ENCODE results near the gene EXOC4.

DNA sequence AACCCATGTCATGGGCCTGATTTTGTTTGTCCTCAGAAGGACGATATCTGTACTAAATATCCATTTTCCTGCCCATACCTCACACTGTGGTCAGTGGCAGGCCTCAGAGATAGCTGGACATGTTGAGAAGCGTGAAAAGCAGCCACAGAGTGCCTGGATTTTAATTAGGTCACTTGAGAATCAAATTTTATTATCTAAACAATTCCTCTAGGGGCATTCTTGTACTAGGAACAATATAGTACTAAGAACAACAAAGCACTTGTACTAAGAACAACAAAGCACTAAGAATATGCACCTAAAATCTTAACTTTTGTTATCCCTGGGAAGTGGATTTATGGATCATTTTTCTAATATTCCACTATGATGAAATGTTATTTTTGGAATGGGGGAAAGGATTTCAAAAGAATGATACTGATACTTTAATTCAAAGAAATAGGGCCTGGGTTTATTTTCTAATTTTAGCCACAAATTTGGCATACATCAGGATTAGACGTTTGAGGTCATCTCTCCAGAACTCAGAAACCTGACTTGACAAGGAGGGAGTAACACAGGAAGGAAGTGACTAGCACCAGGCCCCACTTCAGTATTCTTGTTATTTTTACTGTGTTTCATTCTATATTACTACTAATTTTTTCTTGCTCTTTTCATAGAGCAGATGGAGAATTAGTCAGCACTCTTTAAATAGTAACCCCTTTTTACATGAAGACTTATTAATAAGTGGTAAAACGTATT is 112.2 kb downstream of the EXOC4 start:
- TF ChIP-seq, protein P1, sequence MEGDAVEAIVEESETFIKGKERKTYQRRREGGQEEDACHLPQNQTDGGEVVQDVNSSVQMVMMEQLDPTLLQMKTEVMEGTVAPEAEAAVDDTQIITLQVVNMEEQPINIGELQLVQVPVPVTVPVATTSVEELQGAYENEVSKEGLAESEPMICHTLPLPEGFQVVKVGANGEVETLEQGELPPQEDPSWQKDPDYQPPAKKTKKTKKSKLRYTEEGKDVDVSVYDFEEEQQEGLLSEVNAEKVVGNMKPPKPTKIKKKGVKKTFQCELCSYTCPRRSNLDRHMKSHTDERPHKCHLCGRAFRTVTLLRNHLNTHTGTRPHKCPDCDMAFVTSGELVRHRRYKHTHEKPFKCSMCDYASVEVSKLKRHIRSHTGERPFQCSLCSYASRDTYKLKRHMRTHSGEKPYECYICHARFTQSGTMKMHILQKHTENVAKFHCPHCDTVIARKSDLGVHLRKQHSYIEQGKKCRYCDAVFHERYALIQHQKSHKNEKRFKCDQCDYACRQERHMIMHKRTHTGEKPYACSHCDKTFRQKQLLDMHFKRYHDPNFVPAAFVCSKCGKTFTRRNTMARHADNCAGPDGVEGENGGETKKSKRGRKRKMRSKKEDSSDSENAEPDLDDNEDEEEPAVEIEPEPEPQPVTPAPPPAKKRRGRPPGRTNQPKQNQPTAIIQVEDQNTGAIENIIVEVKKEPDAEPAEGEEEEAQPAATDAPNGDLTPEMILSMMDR (conservative IDR thresholded peaks at IDR 0.05 in 1 of 2, IDR thresholded peaks at IDR 0.05 in 1 of 2; ENCODE audit: low read depth in 1 of 2, low read length in 2 of 2): no peak
- TF ChIP-seq EZH2 (IDR thresholded peaks at IDR 0.05; ENCODE audit: low read length, missing control alignments): no peak

Measured in fibroblast of lung (primary cell).